Activated naive CD4-positive, alpha-beta T cell (primary cell): ENCODE data around the gene PRSS12.
A peak's percentile ranks its signal among the peaks of the same experiment; 100 is the strongest.
"Not testable (repeated sequence)": the region's sequence is repeated elsewhere in the genome, so short reads cannot be mapped to it uniquely, and the experiment has no call there.

Experiments used
- DNase-seq, 4 experiments: peaks; one replicate each; lab custom pipeline; 2025; lab: John Stamatoyannopoulos, UW

The PRSS12 gene

GRCh38 chr4:118352843-118353533 lies at the start of gene PRSS12:
Gene PRSS12, minus strand, starts transcription at chr4:118353003. Its CDS starts 283 bp downstream, at chr4:118352720.
- DNase-seq, result peak; percentile 2 to 28 (median 4)

GRCh38 chr4:118400356-118400755 lies 47.6 kb upstream of the PRSS12 start:
- no peak for DNase-seq

DNA sequence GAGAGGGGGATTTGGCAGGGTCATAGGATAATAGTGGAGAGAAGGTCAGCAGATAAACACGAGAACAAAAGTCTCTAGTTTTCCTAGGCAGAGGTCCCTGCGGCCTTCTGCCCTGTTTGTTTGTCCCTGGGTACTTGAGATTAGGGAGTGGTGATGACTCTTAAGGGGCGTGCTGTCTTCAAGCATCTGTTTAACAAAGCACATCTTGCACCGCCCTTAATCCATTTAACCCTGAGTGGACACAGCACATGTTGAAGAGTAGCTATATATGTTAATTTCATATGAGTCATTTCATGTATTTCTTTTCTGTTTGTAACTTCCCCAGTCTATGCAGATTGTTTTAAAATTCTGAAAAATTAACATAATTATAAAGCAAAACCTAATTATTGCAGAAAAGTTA lies 47.1 kb upstream of the PRSS12 start:
- DNase-seq, result not testable (repeated sequence)

DNA sequence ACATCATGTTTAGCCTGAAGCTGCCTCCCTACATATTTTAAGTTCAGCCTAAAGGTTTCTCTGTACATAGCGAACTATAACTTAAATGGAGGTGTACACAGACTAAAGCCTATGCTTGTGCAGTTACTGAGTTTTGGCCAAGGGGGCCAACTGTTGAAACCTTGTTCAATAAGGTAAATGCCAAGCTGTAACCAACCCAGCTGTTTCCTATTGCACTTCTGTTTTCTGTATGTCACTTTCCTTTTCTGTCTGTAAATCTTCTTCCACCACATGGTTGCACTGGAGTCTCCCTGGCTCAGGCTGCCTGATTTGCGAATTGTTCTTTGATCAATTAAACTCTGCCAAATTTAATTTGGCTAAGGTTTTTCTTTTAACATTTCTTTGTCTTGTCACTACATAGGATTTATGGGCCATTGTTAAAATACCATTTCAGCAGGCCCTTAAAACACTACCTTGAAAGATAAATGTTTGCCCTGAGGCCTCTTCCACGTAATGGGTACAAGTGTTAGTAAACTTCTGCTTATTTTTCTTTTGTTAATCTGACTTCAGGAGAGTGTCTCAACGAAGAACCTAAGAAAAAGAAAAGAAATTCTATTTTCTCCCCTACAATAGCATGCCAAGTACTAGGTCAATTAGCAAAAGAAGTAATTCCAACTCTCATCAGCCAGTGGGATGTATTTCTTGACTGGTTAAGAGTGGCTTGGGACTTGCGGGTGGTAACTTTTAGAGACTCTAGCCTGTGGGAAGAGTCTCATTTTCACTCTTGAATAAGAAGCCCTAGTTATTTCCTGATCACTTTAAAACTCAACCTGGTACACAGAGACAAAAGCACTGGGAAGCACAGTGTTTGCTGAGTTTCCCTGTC lies 45.7 kb upstream of the PRSS12 start:
- no peak for DNase-seq

GRCh38 chr4:118397623-118397979 lies 44.8 kb upstream of the PRSS12 start:
- no peak for DNase-seq

GRCh38 chr4:118396881-118397622 lies 44.2 kb upstream of the PRSS12 start:
- no peak for DNase-seq

GRCh38 chr4:118395057-118395644 lies 42.3 kb upstream of the PRSS12 start:
- no peak for DNase-seq

GRCh38 chr4:118392509-118392908 lies 39.7 kb upstream of the PRSS12 start:
- DNase-seq, result not testable (repeated sequence)

- DNase-seq, result no peak
These were observed 37.3 kb upstream of the PRSS12 start for GRCh38 chr4:118390121-118390520.

DNA sequence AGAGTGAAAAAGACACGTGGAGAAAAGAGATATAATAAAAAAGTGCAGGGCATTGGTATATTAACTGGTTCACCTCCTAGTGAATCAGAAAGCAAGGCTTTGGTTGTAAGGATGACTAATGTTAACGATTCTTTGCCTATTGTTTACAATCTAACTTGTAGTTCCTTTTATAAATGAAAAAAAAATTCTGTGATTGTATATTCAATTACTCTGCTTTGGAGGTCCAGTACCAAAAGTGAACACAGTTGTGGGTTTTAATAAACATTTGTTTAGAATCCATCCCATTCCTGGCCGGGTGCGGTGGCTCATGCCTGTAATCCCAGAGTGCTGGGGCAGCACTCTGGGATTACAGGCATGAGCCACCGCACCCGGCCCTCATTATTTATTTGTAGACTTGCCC lies 36.9 kb upstream of the PRSS12 start:
- no peak for DNase-seq

GRCh38 chr4:118388606-118389005 lies 35.8 kb upstream of the PRSS12 start:
- no peak for DNase-seq

DNA sequence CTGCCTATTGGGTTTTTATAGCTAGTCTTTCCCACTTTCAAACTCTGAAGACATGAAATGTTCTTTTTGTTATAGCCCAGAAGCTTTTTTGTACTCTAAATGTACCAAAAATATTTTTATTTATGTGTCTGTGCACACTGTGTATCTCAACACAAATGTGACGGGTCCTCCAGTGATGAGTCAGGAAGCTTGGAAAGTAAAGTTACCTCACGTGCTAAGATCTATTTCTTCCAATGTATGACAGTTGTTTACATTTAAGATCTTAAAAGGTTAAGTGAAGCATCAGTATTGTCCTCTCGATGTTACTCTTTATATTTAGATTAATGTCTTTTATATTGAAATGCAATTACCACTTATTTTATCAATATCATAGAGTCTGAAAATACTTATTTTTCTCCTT lies 29.1 kb upstream of the PRSS12 start:
- DNase-seq, result no peak

DNA sequence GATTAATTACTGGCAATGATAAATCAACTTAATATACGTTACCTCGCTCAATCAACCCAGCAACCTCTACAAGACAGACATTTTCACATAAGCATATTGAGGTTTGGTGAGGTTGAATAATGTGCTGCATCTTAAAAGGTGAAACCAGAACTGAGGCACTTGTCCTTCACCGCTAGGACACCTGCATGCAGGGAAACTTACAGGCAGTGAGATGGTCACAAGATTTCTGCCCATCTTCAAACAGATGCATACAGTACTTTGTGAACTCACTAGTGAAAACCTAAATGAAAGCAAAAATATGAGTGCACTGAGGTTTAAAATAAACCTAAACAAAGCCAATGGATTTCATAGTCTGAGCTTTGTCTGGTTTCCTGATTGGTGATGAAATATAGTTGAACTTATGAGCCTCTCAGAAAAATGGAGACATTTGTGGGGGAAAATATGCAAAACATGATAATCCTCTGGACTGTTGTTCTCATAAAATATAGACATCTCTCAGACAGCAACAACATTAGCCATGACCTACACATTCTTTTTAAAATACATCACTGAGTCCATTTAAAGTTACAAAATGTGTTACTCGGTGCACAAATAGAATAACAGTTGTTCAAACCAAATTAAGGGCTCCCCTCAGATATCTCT lies 20.9 kb upstream of the PRSS12 start:
- no peak for DNase-seq

- DNase-seq, result no peak
These were observed 19.4 kb upstream of the PRSS12 start for GRCh38 chr4:118372251-118372650.

GRCh38 chr4:118369231-118369630 lies 16.4 kb upstream of the PRSS12 start:
- DNase-seq, result no peak

DNA sequence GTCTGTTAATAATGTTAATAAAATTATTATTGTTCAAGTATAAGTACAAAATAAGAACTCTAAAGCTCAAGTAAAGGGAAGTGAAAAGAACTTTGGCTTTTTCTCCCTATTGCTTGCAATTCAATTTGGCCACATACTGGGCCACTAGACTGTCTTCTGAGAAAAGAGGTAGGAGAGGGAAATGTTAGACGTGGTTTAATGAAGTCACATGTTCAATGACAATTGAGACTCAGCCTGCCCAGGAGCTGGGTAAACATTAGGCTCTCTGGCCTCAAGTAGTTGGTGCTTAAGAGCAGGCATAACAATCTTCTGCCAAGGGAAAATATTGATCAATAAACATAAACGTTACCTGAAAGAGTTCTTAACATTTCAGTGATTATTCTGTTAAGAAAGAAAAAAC lies 15.1 kb upstream of the PRSS12 start:
- DNase-seq, result no peak

DNA sequence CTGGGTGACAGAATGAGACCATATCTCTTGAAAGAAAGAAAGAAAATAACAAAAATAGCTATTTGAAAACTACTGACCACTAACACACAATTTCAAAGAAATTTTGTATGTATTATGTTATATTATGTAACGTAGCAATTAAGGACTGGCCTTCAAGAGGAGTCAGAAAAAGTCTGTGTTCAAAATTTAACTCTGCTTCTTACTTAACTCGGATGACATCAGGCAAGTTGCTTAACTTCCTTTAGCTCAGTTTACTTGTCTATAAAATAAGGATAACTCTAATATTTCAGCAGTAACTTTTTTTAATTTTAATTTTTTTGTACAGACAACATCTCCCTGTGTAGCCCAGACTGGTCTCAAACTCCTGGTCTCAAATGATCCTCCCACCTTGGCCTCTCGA lies 14.6 kb upstream of the PRSS12 start:
- no peak for DNase-seq

DNA sequence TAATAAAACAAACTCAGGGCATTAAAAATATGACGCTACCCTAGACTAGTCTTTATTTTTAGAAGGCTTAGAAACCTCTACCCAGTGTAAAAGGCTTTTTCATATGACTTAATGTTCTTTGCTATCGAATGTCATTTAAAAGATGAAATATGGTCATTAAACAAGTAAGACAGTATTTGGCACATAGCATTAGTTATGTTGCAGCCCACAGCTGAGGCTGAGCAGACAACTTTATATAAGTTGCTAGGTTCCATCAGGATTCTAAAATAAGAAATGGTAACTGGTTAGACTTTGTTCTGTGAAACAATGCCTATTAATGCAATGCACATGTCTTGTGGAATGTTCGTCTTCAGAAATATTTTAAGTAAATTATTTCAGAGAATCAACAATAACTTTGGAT lies 10.4 kb upstream of the PRSS12 start:
- DNase-seq, result no peak

- DNase-seq, result no peak
These were observed 8.4 kb upstream of the PRSS12 start for GRCh38 chr4:118361192-118361591.

DNA sequence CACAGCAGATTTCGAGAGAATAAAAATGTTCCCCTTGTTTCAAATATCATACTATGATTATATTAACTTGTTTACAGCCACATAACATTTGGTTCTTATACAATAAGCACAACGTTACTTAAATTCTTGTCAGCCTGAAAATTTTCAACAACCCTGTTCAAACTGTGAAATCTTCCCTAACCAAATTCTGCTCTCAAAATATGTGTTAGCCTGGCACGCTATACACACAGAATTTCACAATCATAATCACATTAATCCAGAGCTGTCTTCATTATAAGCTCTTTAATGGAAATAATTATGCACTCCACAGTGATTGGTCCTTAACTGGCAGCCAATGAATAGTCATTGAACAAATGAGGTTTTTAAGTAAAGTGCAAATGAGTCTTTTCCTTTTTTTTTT lies 7.3 kb upstream of the PRSS12 start:
- no peak for DNase-seq

- no peak for DNase-seq
These were observed 4.8 kb upstream of the PRSS12 start for GRCh38 chr4:118357601-118358000.

- DNase-seq, result no peak
These were observed 3.9 kb upstream of the PRSS12 start for GRCh38 chr4:118356731-118357130.
